PC-9 (cell line): ENCODE measurements around the gene GRAP2. TPM values are rescaled to one million over a fixed set of nuclear protein-coding genes. Genes with fewer than 3 reads are reported as not detected.

Source experiments
- BruUV-seq: library from RNA; stranded (reverse); fragments of 400-500 nt; replicated peaks from 2 replicates; lab custom pipeline; 2021; lab: Mats Ljungman, UMichigan
- CTCF ChIA-PET: fragments of 300-600 bp; sonication (Branson Sonifier 250); formaldehyde crosslinking; loops from one replicate; lab custom pipeline; 2022; ENCODE audit warnings: antibody characterized with exemption; lab: Charles Lee
- POLR2A ChIA-PET: fragments of 300-600 bp; sonication (Branson Sonifier 250); formaldehyde crosslinking; loops from one replicate; lab custom pipeline; 2022; ENCODE audit warnings: antibody characterized with exemption; ENCODE audit not compliant: unreplicated experiment; lab: Charles Lee
- DNase-seq, 2 experiments: peaks; one replicate each; pipeline versions ENCODE4 v3.0.0 to v3.0.0-alpha.2; 2015 to 2022; ENCODE audit warnings: mixed read lengths in 1 of 2
- H2AFZ ChIP-seq: fragments of 200-600 bp; sonication (generic); 2 replicates; pipeline ENCODE4 v1.8.1; 2017; ENCODE audit warnings: antibody characterized with exemption
- H3F3A ChIP-seq: fragments of 200-600 bp; sonication (generic); 2 replicates; pipeline ENCODE4 v1.8.1; 2017; ENCODE audit warnings: antibody characterized with exemption, mild to moderate bottlenecking, low read depth; ENCODE audit not compliant: insufficient read depth
- H3K27ac ChIP-seq: fragments of 200-600 bp; sonication (generic); 2 replicates; pipeline ENCODE4 v1.6.1; 2016; ENCODE audit warnings: mixed run types
- H3K27me3 ChIP-seq: fragments of 200-600 bp; sonication (generic); 2 replicates; pipeline ENCODE4 v1.6.1; 2016; ENCODE audit warnings: low read depth, mixed run types; ENCODE audit not compliant: insufficient read depth
- H3K36me3 ChIP-seq: fragments of 200-600 bp; sonication (generic); 2 replicates; pipeline ENCODE4 v1.6.1; 2016; ENCODE audit warnings: low read depth, mixed run types
- H3K4me1 ChIP-seq: fragments of 200-600 bp; sonication (generic); replicated peaks from 2 replicates; pipeline ENCODE4 v1.6.1; 2016; ENCODE audit warnings: mixed run types; ENCODE audit not compliant: insufficient read depth
- H3K4me2 ChIP-seq: fragments of 200-600 bp; sonication (generic); 2 replicates; pipeline ENCODE4 v1.6.1; 2017; ENCODE audit warnings: mixed run types
- H3K4me3 ChIP-seq: fragments of 200-600 bp; sonication (generic); 2 replicates; pipeline ENCODE4 v1.6.1; 2016; ENCODE audit warnings: mixed run types
- H3K79me2 ChIP-seq: fragments of 200-600 bp; sonication (generic); 2 replicates; pipeline ENCODE4 v1.6.1; 2017; ENCODE audit warnings: low read depth, mixed run types
- H3K9me2 ChIP-seq: fragments of 200-600 bp; sonication (generic); 2 replicates; pipeline ENCODE4 v1.8.1; 2017; ENCODE audit warnings: mild to moderate bottlenecking; ENCODE audit not compliant: insufficient read depth
- H3K9me3 ChIP-seq: fragments of 200-600 bp; sonication (generic); 2 replicates; pipeline ENCODE4 v1.8.1; 2016; ENCODE audit warnings: low read depth; ENCODE audit not compliant: insufficient read depth
- H4K20me1 ChIP-seq: fragments of 200-600 bp; sonication (generic); 2 replicates; pipeline ENCODE4 v1.8.1; 2017; ENCODE audit not compliant: insufficient read depth
- EZH2 ChIP-seq: fragments of 200-600 bp; sonication (generic); IDR thresholded peaks from 2 replicates; pipeline ENCODE4 v1.8.0; 2017; ENCODE audit warnings: antibody characterized with exemption, low read depth
- intact Hi-C: fragments of 100-400 bp; cut with micrococcal nuclease; formaldehyde crosslinking; loops from one replicate; pipeline ENCODE4 v1.10.0; 2022; ENCODE audit not compliant: unreplicated experiment
- total RNA-seq: library from RNA; stranded (reverse); gene quantifications from 2 replicates; pipeline ENCODE4 v1.2.3, GENCODE V29; 2021
- TF ChIP-seq, protein P1 (sequence below): fragments of 200-600 bp; sonication (generic); conservative IDR thresholded peaks from 2 replicates; pipeline ENCODE4 v1.6.1; 2017; ENCODE audit warnings: mixed run types, antibody characterized with exemption, mild to moderate bottlenecking, moderate library complexity

GRAP2 gene
- total RNA-seq, 1 experiment from 2014 or later = not detected

DNA sequence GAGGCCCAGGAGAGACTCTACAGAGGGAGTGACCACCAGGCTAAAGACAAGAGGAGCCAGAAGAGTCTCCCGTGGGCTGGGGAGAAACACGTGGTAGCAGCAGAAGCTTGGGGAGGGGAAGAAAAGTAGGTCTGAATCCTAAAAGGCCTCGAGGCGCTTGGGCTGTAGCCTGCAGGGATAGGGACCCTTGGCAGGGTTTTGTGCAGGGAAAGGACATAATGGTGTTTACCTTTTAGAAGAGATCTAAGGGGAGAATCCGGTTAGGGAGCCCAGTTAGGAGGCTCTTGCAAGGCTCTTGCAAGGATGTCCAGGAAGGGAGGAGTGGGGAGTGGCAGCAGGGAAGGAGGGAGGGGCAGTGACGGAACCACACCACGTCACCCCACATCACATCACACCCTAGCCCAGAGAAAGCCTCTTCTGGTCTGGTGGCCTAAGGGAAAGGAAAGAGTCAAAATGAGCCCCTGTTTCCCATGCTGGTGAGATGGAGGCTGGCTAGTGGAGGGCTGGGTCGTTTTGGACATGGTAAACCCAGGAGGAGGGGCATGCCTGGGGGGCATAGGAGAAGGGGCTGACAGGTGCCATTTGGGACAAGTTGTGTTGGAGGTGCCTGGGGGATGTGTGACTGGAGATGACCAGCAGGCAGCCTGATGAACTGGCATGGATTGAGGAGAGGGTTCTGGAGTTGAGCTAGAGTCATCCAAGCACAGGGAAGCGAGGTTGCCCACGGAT, 87.7 kb downstream of the GRAP2 start:
- H3K27ac ChIP-seq = no peak overlapping the region
- no peak overlapping the region for H3K4me2 ChIP-seq
- no peak overlapping the region for H3K4me3 ChIP-seq
- ChIA-PET CTCF (no interaction called here), POLR2A (interaction anchor here (0.7 to 0.8 kb wide), 2 partner anchors 21 to 354 kb away, joined by 3 to 4 read pairs; no protein-coding TSS in a partner anchor)
- no peaks in the 10 kb centered on the region; the same call in 1 of the 2 replicates for H4K20me1 ChIP-seq
- no TSS peak for BruUV-seq
- TF ChIP-seq, protein P1, sequence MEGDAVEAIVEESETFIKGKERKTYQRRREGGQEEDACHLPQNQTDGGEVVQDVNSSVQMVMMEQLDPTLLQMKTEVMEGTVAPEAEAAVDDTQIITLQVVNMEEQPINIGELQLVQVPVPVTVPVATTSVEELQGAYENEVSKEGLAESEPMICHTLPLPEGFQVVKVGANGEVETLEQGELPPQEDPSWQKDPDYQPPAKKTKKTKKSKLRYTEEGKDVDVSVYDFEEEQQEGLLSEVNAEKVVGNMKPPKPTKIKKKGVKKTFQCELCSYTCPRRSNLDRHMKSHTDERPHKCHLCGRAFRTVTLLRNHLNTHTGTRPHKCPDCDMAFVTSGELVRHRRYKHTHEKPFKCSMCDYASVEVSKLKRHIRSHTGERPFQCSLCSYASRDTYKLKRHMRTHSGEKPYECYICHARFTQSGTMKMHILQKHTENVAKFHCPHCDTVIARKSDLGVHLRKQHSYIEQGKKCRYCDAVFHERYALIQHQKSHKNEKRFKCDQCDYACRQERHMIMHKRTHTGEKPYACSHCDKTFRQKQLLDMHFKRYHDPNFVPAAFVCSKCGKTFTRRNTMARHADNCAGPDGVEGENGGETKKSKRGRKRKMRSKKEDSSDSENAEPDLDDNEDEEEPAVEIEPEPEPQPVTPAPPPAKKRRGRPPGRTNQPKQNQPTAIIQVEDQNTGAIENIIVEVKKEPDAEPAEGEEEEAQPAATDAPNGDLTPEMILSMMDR = no peak
- no peak for TF ChIP-seq EZH2
- no peak overlapping the region for H2AFZ ChIP-seq
- H3K9me3 ChIP-seq = no peaks in the 10 kb centered on the region
- H3K4me1 ChIP-seq = no peaks in the 10 kb centered on the region
- intact Hi-C loops = no loop called here
- H3K79me2 ChIP-seq = no peaks in the 10 kb centered on the region
- H3K27me3 ChIP-seq = peaks cover 69% of the 10 kb centered on the region
- H3K9me2 ChIP-seq = no peaks in the 10 kb centered on the region
- no peak for DNase-seq
- no peaks in the 10 kb centered on the region for H3F3A ChIP-seq
- no peaks in the 10 kb centered on the region for H3K36me3 ChIP-seq

DNA sequence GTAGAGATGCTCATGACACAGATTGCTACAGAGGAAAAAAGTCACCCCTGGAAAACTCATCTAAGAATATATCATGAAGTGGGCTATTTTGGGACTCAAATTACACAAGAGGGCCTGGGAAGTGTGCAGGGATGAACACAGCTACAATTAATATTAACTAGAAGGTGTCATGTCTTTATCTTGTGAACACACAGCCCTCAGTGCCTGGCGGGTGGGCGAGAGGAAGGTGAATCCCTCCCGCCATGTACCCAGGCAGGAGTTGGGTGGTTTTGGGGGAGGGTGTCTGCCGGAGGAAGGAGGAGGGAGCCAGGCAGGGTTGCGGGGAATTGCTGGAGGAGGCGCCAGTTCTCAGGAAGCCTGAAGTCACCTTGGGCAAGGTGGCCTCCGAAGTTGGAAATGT, 88.7 kb downstream of the GRAP2 start:
- CTCF ChIA-PET = no interaction called here
- no peak overlapping the region for H3K4me2 ChIP-seq
- H3K9me2 ChIP-seq = no peaks in the 10 kb centered on the region
- H3K4me3 ChIP-seq = no peak overlapping the region
- H3K79me2 ChIP-seq = no peaks in the 10 kb centered on the region
- TF ChIP-seq EZH2 = no peak
- TF ChIP-seq, protein P1 = no peak
- POLR2A ChIA-PET = no interaction called here
- H3K27me3 ChIP-seq = peaks cover 68% of the 10 kb centered on the region
- H3F3A ChIP-seq = no peaks in the 10 kb centered on the region
- no peaks in the 10 kb centered on the region for H4K20me1 ChIP-seq
- intact Hi-C loops = no loop called here
- no peaks in the 10 kb centered on the region for H3K9me3 ChIP-seq
- H3K4me1 ChIP-seq = no peaks in the 10 kb centered on the region
- BruUV-seq = no TSS peak
- DNase-seq = no peak
- H2AFZ ChIP-seq = no peak overlapping the region
- H3K36me3 ChIP-seq = no peaks in the 10 kb centered on the region
- H3K27ac ChIP-seq = no peak overlapping the region

DNA sequence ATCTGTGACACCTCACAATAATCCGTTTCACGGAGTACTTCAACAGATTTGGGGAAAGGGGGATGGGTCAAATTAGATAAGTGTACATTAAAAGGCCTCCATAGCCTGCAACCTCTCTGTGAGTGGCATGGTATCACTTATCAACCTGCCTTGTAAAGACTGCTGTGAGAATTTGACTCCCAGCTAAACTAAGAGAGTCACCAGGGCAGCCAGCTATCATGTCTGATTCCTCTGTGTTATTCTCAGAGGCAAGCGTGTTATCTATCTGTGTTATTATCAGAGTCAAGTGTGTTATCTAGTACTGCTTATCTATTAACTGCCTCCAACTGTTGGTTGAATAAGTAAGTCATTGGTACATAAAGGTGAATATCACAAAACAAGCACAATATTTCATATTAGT, 89.8 kb downstream of the GRAP2 start:
- H3K9me2 ChIP-seq = no peaks in the 10 kb centered on the region
- TF ChIP-seq, protein P1 = no peak
- TF ChIP-seq EZH2 = no peak
- CTCF ChIA-PET = interaction anchor here (0.6 kb wide), 1 partner anchor 65 kb away, joined by 7 read pairs; no protein-coding TSS in a partner anchor
- H3K4me3 ChIP-seq = no peak overlapping the region
- intact Hi-C loops = no loop called here
- POLR2A ChIA-PET = no interaction called here
- H3K27me3 ChIP-seq = peaks cover 59% of the 10 kb centered on the region
- no peak overlapping the region for H2AFZ ChIP-seq
- no peak for DNase-seq
- H3K4me1 ChIP-seq = peaks cover 4% of the 10 kb centered on the region; the same call in 1 of the 2 replicates
- no peak overlapping the region for H3K27ac ChIP-seq
- no peaks in the 10 kb centered on the region for H3F3A ChIP-seq
- H3K9me3 ChIP-seq = no peaks in the 10 kb centered on the region
- no peaks in the 10 kb centered on the region for H4K20me1 ChIP-seq
- H3K4me2 ChIP-seq = no peak overlapping the region
- H3K36me3 ChIP-seq = no peaks in the 10 kb centered on the region
- BruUV-seq = no TSS peak
- no peaks in the 10 kb centered on the region for H3K79me2 ChIP-seq
